Lower lobe of right lung (tissue), 2 donors: Measurements from ENCODE around the gene CASKIN1. TPM values are rescaled to one million over a fixed set of nuclear protein-coding genes. Genes with fewer than 3 reads are reported as not detected.

Experiments used
- ATAC-seq, 2 donors: fragments of 200-7000 bp; cut with Tn5 transposase; one replicate each; pipeline ENCODE4 v1.9.1; 2020 to 2022; ENCODE audit warnings: mild to moderate bottlenecking in 2 of 2, moderate library complexity in 2 of 2
- DNase-seq: peaks from one replicate; pipeline ENCODE4 v3.0.0-alpha.2; 2020
- H3K27ac ChIP-seq: fragments of 200-600 bp; one replicate; pipeline ENCODE4 v1.8.0; 2022
- H3K27me3 ChIP-seq: fragments of 200-600 bp; one replicate; pipeline ENCODE4 v1.8.0; 2022; ENCODE audit warnings: low read depth
- H3K36me3 ChIP-seq: fragments of 200-600 bp; one replicate; pipeline ENCODE4 v1.8.0; 2022; ENCODE audit warnings: mild to moderate bottlenecking
- H3K4me1 ChIP-seq: fragments of 200-600 bp; one replicate; pipeline ENCODE4 v1.8.0; 2022
- H3K4me3 ChIP-seq: fragments of 200-600 bp; one replicate; pipeline ENCODE4 v1.8.0; 2022; ENCODE audit warnings: mild to moderate bottlenecking
- H3K9me3 ChIP-seq: fragments of 200-600 bp; one replicate; pipeline ENCODE4 v1.8.0; 2022
- CTCF ChIP-seq: fragments of 200-600 bp; IDR thresholded peaks from one replicate; pipeline ENCODE4 v1.8.0; 2022; ENCODE audit warnings: antibody characterized with exemption, mild to moderate bottlenecking
- intact Hi-C: fragments of 100-400 bp; cut with DNase I; formaldehyde crosslinking; loops from one replicate; pipeline ENCODE4 v1.11.0; 2022
- total RNA-seq: library from RNA; stranded (reverse); fragmentation: NEBNext Ultra II Directional; extraction: Animal tissue kit (Norgen Biotek cat#: 25700); gene quantifications from one replicate; pipeline ENCODE4 v1.2.1, GENCODE V29; 2021
- donor health status: DM: no; HTN: yes; CAD: no; lungs with severe emphysema.

Gene CASKIN1
- total RNA-seq, 1 donor from 2014 or later: 0.09 TPM

- no peak for TF ChIP-seq CTCF
- Histone ChIP-seq H3K4me3 (peak overlapping the region; percentile 7), H3K27me3 (peaks cover 30% of the 10 kb centered on the region), H3K9me3 (no peaks in the 10 kb centered on the region), H3K27ac (no peak overlapping the region), H3K4me1 (peaks cover 25% of the 10 kb centered on the region), H3K36me3 (peaks cover 49% of the 10 kb centered on the region)
- intact Hi-C loops: no loop called here
- no peak for DNase-seq
- ATAC-seq: no peak
Measured at GRCh38 chr16:2237102-2237482, 40.7 kb upstream of the CASKIN1 start.

GRCh38 chr16:2236337-2237101 lies 40.1 kb upstream of the CASKIN1 start, which contains the start of gene DNASE1L2:
DNASE1L2 (plus strand) TSS chr16:2236444; CDS start chr16:2236817, 373 bp downstream.
- H3K4me1 ChIP-seq: peaks cover 25% of the 10 kb centered on the region
- peak; percentile 8 to 16 for ATAC-seq
- no peak within 1 kb of the TSS for H3K27ac ChIP-seq
- peaks cover 30% of the 10 kb centered on the region for H3K27me3 ChIP-seq
- peak within 1 kb of the TSS; percentile 7 for H3K4me3 ChIP-seq
- H3K36me3 ChIP-seq: peaks cover 49% of the 10 kb centered on the region
- DNase-seq: no peak
- intact Hi-C loops: no loop called here
- no peak for TF ChIP-seq CTCF
- no peaks in the 10 kb centered on the region for H3K9me3 ChIP-seq

- Histone ChIP-seq H3K36me3 (peaks cover 56% of the 10 kb centered on the region), H3K9me3 (no peaks in the 10 kb centered on the region), H3K27ac (no peak overlapping the region), H3K27me3 (peaks cover 30% of the 10 kb centered on the region), H3K4me3 (no peak overlapping the region), H3K4me1 (peaks cover 25% of the 10 kb centered on the region)
- no peak for TF ChIP-seq CTCF
- DNase-seq: no peak
- no peak for ATAC-seq
- intact Hi-C loops: no loop called here
Measured at GRCh38 chr16:2235695-2236336, 39.4 kb upstream of the CASKIN1 start.

- Histone ChIP-seq H3K27me3 (peaks cover 30% of the 10 kb centered on the region), H3K9me3 (no peaks in the 10 kb centered on the region), H3K36me3 (peaks cover 61% of the 10 kb centered on the region), H3K4me1 (peaks cover 25% of the 10 kb centered on the region), H3K4me3 (no peak overlapping the region), H3K27ac (no peak overlapping the region)
- DNase-seq (no peak), ATAC-seq (no peak)
- no peak for TF ChIP-seq CTCF
- intact Hi-C loops: no loop called here
Measured at GRCh38 chr16:2235234-2235651, 38.8 kb upstream of the CASKIN1 start.

- Histone ChIP-seq H3K27ac (no peak overlapping the region), H3K4me3 (no peak overlapping the region), H3K36me3 (peaks cover 61% of the 10 kb centered on the region), H3K4me1 (peaks cover 25% of the 10 kb centered on the region), H3K27me3 (peaks cover 30% of the 10 kb centered on the region), H3K9me3 (no peaks in the 10 kb centered on the region)
- intact Hi-C loops: no loop called here
- DNase-seq: no peak
- ATAC-seq: no peak
- no peak for TF ChIP-seq CTCF
Measured at GRCh38 chr16:2234813-2235170, 38.4 kb upstream of the CASKIN1 start.
